H9 (cell line): ENCODE data around the gene ZNF75A. TPM values are rescaled to one million over a fixed set of nuclear protein-coding genes. Genes with fewer than 3 reads are reported as not detected.

ENCODE experiments used
- DNase-seq: peaks from one replicate; pipeline ENCODE4 v3.0.0-alpha.2; 2017
- H2AFZ ChIP-seq: one replicate; pipeline ENCODE4 v1.6.1; 2013; ENCODE audit warnings: mild to moderate bottlenecking, low read length, control low read depth, moderate library complexity
- H2AK5ac ChIP-seq: 2 replicates; pipeline ENCODE4 v1.6.1; 2013; ENCODE audit warnings: low read length, control low read depth, mixed read lengths; ENCODE audit not compliant: insufficient read length
- H2BK120ac ChIP-seq: one replicate; pipeline ENCODE4 v1.6.1; 2013; ENCODE audit warnings: low read depth, mild to moderate bottlenecking, low read length, control low read depth, inconsistent platforms; ENCODE audit not compliant: poor library complexity, severe bottlenecking
- H2BK12ac ChIP-seq: 2 replicates; pipeline ENCODE4 v1.6.1; 2013; ENCODE audit warnings: low read length, control low read depth, mixed read lengths, low read depth; ENCODE audit not compliant: insufficient read length
- H2BK15ac ChIP-seq: 2 replicates; pipeline ENCODE4 v1.6.1; 2013; ENCODE audit warnings: low read depth, low read length, control low read depth
- H2BK20ac ChIP-seq: one replicate; pipeline ENCODE4 v1.6.1; 2013; ENCODE audit warnings: low read depth, mild to moderate bottlenecking, low read length, control low read depth, inconsistent platforms; ENCODE audit not compliant: poor library complexity, severe bottlenecking
- H2BK5ac ChIP-seq: 2 replicates; pipeline ENCODE4 v1.6.1; 2013; ENCODE audit warnings: low read length, control low read depth, mixed read lengths; ENCODE audit not compliant: insufficient read length
- H3K14ac ChIP-seq: 2 replicates; pipeline ENCODE4 v1.6.1; 2013; ENCODE audit warnings: low read length, control low read depth; ENCODE audit not compliant: insufficient read depth
- H3K18ac ChIP-seq: 2 replicates; pipeline ENCODE4 v1.6.1; 2013; ENCODE audit warnings: low read depth, mild to moderate bottlenecking, mixed read lengths, low read length, control low read depth; ENCODE audit not compliant: insufficient read length
- H3K23ac ChIP-seq: 2 replicates; pipeline ENCODE4 v1.6.1; 2013; ENCODE audit warnings: low read length, control low read depth, mixed read lengths, low read depth; ENCODE audit not compliant: insufficient read length
- H3K23me2 ChIP-seq: 2 replicates; pipeline ENCODE4 v1.6.1; 2013; ENCODE audit warnings: low read depth, mild to moderate bottlenecking, mixed read lengths, low read length, control low read depth; ENCODE audit not compliant: insufficient read length, poor library complexity, severe bottlenecking
- H3K27ac ChIP-seq: 2 replicates; pipeline ENCODE4 v1.5.1; 2013; ENCODE audit warnings: low read length, control low read depth, mixed read lengths, low read depth; ENCODE audit not compliant: insufficient read length
- H3K27me3 ChIP-seq: 2 replicates; pipeline ENCODE4 v1.6.1; 2013; ENCODE audit warnings: low read length, control low read depth, inconsistent platforms; ENCODE audit not compliant: insufficient read depth
- H3K4ac ChIP-seq: 2 replicates; pipeline ENCODE4 v1.6.1; 2013; ENCODE audit warnings: low read depth, mild to moderate bottlenecking, control low read depth, inconsistent platforms, low read length, moderate library complexity
- H3K4me1 ChIP-seq: 2 replicates; pipeline ENCODE4 v1.6.1; 2013; ENCODE audit warnings: low read length, control low read depth, inconsistent platforms; ENCODE audit not compliant: insufficient read depth
- H3K4me2 ChIP-seq: 2 replicates; pipeline ENCODE4 v1.6.1; 2013; ENCODE audit warnings: low read length, control low read depth, mixed read lengths; ENCODE audit not compliant: insufficient read length, insufficient read depth
- H3K56ac ChIP-seq: 2 replicates; pipeline ENCODE4 v1.6.1; 2013; ENCODE audit warnings: low read depth, mild to moderate bottlenecking, mixed read lengths, low read length, control low read depth; ENCODE audit not compliant: insufficient read length
- H3K79me1 ChIP-seq: 2 replicates; pipeline ENCODE4 v1.6.1; 2013; ENCODE audit warnings: low read depth, mild to moderate bottlenecking, moderate library complexity, low read length, control low read depth, inconsistent platforms; ENCODE audit not compliant: insufficient read depth, poor library complexity, severe bottlenecking
- H3K79me2 ChIP-seq: 2 replicates; pipeline ENCODE4 v1.6.1; 2013; ENCODE audit warnings: low read length, control low read depth, inconsistent platforms; ENCODE audit not compliant: insufficient read depth
- H3K9ac ChIP-seq: 2 replicates; pipeline ENCODE4 v1.6.1; 2013; ENCODE audit warnings: low read length, control low read depth, mixed read lengths; ENCODE audit not compliant: insufficient read length; ENCODE audit errors: extremely low read depth
- H3K9me3 ChIP-seq: one replicate; pipeline ENCODE4 v1.6.1; 2013; ENCODE audit warnings: low read depth, low read length, inconsistent platforms; ENCODE audit not compliant: control insufficient read depth
- H3T11ph ChIP-seq: one replicate; pipeline ENCODE4 v1.6.1; 2013; ENCODE audit warnings: mild to moderate bottlenecking, low read length, control low read depth, inconsistent platforms
- H4K20me1 ChIP-seq: one replicate; pipeline ENCODE4 v1.6.1; 2013; ENCODE audit not compliant: control insufficient read depth, insufficient read length, insufficient read depth
- H4K5ac ChIP-seq: 2 replicates; pipeline ENCODE4 v1.6.1; 2013; ENCODE audit warnings: low read depth, mild to moderate bottlenecking, mixed read lengths, low read length, control low read depth; ENCODE audit not compliant: insufficient read length
- H4K8ac ChIP-seq: replicated peaks from 2 replicates; pipeline ENCODE4 v1.6.1; 2013; ENCODE audit warnings: low read length, control low read depth, mixed read lengths, low read depth; ENCODE audit not compliant: insufficient read length
- H4K91ac ChIP-seq: 2 replicates; pipeline ENCODE4 v1.6.1; 2013; ENCODE audit warnings: low read depth, mild to moderate bottlenecking, moderate library complexity, mixed read lengths, low read length, control low read depth; ENCODE audit not compliant: insufficient read length
- H3K27ac Mint-ChIP-seq, 3 experiments: 2 replicates in 2 of 3; 3 replicates in 1 of 3; pipeline ENCODE4 v1.8.0; 2020 to 2021; ENCODE audit warnings: mixed read lengths in 3 of 3, mild to moderate bottlenecking in 1 of 3, moderate library complexity in 1 of 3
- H3K27me3 Mint-ChIP-seq: 2 replicates; pipeline ENCODE4 v1.8.0; 2021; ENCODE audit warnings: low read depth, mild to moderate bottlenecking, moderate library complexity, mixed read lengths
- H3K36me3 Mint-ChIP-seq, 3 experiments: 2 replicates in 2 of 3; 3 replicates in 1 of 3; pipeline ENCODE4 v1.8.0; 2020 to 2021; ENCODE audit warnings: low read depth in 3 of 3, mixed read lengths in 3 of 3; ENCODE audit not compliant: insufficient read depth in 1 of 3
- H3K4me1 Mint-ChIP-seq, 2 experiments: 2 replicates each; pipeline ENCODE4 v1.8.0; 2020; ENCODE audit warnings: mixed read lengths in 2 of 2
- H3K4me3 Mint-ChIP-seq, 2 experiments: 2 replicates in 1 of 2; 3 replicates in 1 of 2; pipeline ENCODE4 v1.8.0; 2020 to 2021; ENCODE audit warnings: mild to moderate bottlenecking in 2 of 2, mixed read lengths in 2 of 2, moderate library complexity in 1 of 2
- H3K9me3 Mint-ChIP-seq, 2 experiments: 2 replicates in 1 of 2; 3 replicates in 1 of 2; pipeline ENCODE4 v1.8.0; 2020; ENCODE audit warnings: mild to moderate bottlenecking in 2 of 2, mixed read lengths in 2 of 2, moderate library complexity in 1 of 2
- CTCF ChIP-seq: fragments of 200-600 bp; sonication (generic); conservative IDR thresholded peaks from 3 replicates; pipeline ENCODE4 v1.8.0; 2021; ENCODE audit warnings: antibody characterized with exemption, mild to moderate bottlenecking
- WGBS: extraction: QIAGEN DNeasy Blood & Tissue Kit; methylation state at CpG from one replicate; pipeline ENCODE4 v1.1.7; 2013; ENCODE audit warnings: missing lambda C conversion rate, low lambda C conversion rate, mixed read lengths; ENCODE audit not compliant: insufficient read length; ENCODE audit errors: extremely low coverage; 5-methylcytosine and 5-hydroxymethylcytosine counted together
- total RNA-seq: library from RNA; stranded (reverse); gene quantifications from 2 replicates; pipeline ENCODE4 v1.2.1, GENCODE V29; 2021

ZNF75A gene
- total RNA-seq, 1 experiment from 2014 or later = 42.4 TPM

- Mint-ChIP-seq H3K27me3 (peaks cover 13% of the 10 kb centered on the region), H3K4me1 (no peaks in the 10 kb centered on the region), H3K9me3 (peaks cover 62 to 74% of the 10 kb centered on the region in 2 experiments), H3K36me3 (no peaks in the 10 kb centered on the region), H3K4me3 (no peak overlapping the region), H3K27ac (no peak overlapping the region)
- Histone ChIP-seq H3K4me1 (no peaks in the 10 kb centered on the region), H3K4me2 (no peak overlapping the region), H3K4ac (no peak overlapping the region), H4K91ac (no peak overlapping the region), H3K14ac (no peak overlapping the region), H3K27me3 (no peaks in the 10 kb centered on the region), H2BK15ac (no peak overlapping the region), H2AK5ac (no peak overlapping the region), H3K9me3 (peaks cover 11% of the 10 kb centered on the region), H4K5ac (no peak overlapping the region), H2BK120ac (no peak overlapping the region), H3K23ac (no peak overlapping the region), H3K79me1 (no peaks in the 10 kb centered on the region), H2AFZ (no peak overlapping the region), H3K56ac (no peak overlapping the region), H4K8ac (no peak overlapping the region), H3K9ac (no peak overlapping the region), H2BK20ac (no peak overlapping the region), H3K23me2 (no peaks in the 10 kb centered on the region), H4K20me1 (no peaks in the 10 kb centered on the region), H3K18ac (no peak overlapping the region), H2BK5ac (no peak overlapping the region), H3T11ph (no peak overlapping the region), H3K27ac (no peak overlapping the region), H2BK12ac (no peak overlapping the region), H3K79me2 (no peaks in the 10 kb centered on the region)
- WGBS = no CpG with 5 or more reads among the region's 10 CpGs
- TF ChIP-seq CTCF = no peak
- no peak for DNase-seq
These were observed 42.3 kb downstream of the ZNF75A start for GRCh38 chr16:3347586-3347985.
